GM10266 (cell line): Measurements from ENCODE around the gene LRRC8B.

Source experiments
- DNase-seq: peaks from one replicate; pipeline ENCODE4 v3.0.0; 2012; ENCODE audit errors: extremely low spot score
- CTCF ChIP-seq: IDR thresholded peaks from 2 replicates; pipeline ENCODE4 v1.5.1; 2012; ENCODE audit warnings: mild to moderate bottlenecking, low read depth; ENCODE audit not compliant: control insufficient read depth, insufficient read depth; ENCODE audit errors: missing control alignments

Gene LRRC8B

GRCh38 chr1:89545264-89546038 lies 20.8 kb downstream of the LRRC8B start:
- DNase-seq, result no peak
- no peak for TF ChIP-seq CTCF

- no peak for DNase-seq
- no peak for TF ChIP-seq CTCF
Measured at GRCh38 chr1:89546082-89546889, 21.7 kb downstream of the LRRC8B start.

- no peak for TF ChIP-seq CTCF
- no peak for DNase-seq
Measured at GRCh38 chr1:89546934-89547562, 22.4 kb downstream of the LRRC8B start.

GRCh38 chr1:89547563-89548116 lies 23.0 kb downstream of the LRRC8B start:
- TF ChIP-seq CTCF, result no peak
- no peak for DNase-seq

GRCh38 chr1:89548122-89548857 lies 23.7 kb downstream of the LRRC8B start:
- no peak for TF ChIP-seq CTCF
- no peak for DNase-seq

GRCh38 chr1:89550995-89551394 lies 26.4 kb downstream of the LRRC8B start:
- DNase-seq, result no peak
- TF ChIP-seq CTCF, result no peak
